NCI-H345 treated with DMSO at 0.1 percent for 48 hours (cell line): ENCODE results near the gene IFT80.
A peak's percentile ranks its signal among the peaks of the same experiment; 100 is the strongest.

Source experiments
- DNase-seq: peaks from one replicate; lab custom pipeline; 2025; ENCODE audit not compliant: unreplicated experiment; lab: John Stamatoyannopoulos, UW

Gene IFT80

DNA sequence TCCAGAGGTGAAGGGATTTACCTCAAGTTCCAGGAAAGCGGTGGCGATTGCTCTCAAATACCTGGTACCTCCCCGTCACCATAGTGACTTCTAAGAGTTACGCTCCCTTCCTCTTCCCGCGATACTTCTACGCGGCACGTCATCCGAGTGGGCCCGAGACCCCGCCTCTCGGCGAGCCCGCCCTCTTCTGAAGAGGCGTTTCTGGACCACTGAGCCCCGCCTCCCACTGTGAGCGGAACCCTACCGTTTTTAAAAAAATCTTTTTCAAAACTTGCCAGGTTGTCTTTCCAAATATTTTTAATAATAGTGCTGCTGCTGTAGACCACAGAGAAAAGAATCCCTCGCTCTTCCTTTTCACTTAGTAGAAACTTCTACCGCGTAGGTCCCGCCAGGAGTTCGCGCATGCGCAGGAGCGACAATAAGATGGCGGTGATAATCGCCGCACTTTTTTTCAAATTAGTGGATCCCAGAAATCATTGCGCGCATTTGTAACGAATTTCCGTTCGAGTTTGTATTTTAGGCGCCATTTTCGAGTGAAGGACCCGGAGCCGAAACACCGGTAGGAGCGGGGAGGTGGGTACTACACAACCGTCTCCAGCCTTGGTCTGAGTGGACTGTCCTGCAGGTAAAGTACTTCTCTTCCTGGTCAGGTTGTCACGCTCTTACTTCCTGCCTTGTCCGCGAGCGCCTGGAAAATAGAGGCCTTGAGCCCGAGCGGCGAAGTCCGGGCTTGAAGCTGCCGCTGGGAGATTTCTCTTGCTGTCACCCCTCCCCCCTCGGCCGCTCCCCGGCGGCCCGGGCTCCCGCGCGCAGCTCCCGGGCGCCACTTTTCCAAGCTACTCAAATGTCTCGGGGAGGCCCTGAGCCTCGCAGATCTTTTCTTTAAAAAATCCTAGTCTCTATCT, at the start of gene IFT80, which contains the start of gene SMC4:
Gene IFT80 (minus strand): TSS at position 101 of the 905 bp plus-strand sequence. CDS start 14,625 bp downstream, outside the sequence.
Gene SMC4 (plus strand): TSS at position 526 of the 905 bp plus-strand sequence. CDS start 1,177 bp downstream, outside the sequence.
- peak; percentile 89 for DNase-seq

GRCh38 chr3:160447544-160447943, 48.5 kb upstream of the IFT80 start:
- no peak for DNase-seq

DNA sequence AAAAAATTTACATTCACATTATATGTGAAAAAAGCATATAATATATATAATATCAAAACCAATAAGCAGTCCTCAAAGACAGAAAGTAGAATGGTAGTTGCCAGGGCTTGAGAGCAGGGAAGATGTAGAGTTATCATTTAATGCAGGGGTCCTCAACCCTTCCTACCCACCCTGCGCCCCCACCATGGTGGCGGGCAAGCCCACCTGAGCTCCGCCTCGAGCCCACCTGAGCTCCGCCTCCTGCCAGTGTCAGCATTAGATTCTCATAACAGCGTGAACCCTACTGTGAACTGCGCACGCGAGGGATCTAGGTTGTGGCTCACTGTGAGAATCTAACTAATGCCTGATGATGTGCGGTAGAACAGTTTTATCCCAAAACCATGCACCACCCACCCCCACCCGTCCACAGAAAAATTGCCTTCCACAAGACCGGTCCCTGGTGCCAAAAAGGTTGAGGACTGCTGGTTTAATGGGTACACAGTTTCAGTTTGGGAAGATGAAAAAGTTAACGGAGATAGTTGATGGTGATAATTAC, 47.6 kb upstream of the IFT80 start:
- DNase-seq: no peak

- DNase-seq: no peak
Observed at GRCh38 chr3:160445854-160446253, 46.8 kb upstream of the IFT80 start.

DNA sequence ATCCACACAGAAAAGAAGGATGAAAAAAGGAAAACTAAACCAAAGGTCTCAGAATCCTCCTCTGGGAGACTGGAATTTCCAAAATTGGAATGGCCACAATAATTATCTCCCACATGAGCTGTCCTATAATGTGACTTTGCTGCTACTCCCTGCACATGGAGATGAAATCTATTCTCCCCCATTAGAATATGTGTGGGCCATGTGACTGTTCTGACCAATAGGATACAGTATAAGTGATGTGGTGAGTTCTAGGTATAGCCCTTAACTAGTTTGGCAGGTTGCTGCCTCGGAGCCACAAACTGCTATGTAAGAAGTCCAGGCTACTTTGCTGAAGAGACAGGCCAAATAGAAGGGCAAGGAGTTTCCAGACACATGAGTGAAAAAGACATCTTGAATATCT, 45.4 kb upstream of the IFT80 start:
- no peak for DNase-seq

DNA sequence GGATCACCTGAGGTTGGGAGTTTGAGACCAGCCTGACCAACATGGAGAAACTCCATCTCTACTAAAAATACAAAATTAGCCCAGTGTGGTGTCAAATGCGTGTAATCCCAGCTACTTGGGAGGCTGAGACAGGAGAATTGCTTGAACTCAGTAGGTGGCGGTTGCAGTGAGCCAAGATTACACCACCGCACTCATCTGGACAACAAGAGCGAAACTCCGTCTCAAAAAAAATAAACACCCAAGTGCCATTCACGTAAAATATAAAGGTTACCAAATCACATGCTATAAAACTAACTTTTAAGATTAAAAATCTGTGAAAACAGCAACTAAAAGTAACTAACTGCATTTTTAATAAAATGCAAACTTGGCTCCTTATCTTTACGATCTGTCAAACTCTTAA, 41.7 kb upstream of the IFT80 start:
- DNase-seq: no peak

DNA sequence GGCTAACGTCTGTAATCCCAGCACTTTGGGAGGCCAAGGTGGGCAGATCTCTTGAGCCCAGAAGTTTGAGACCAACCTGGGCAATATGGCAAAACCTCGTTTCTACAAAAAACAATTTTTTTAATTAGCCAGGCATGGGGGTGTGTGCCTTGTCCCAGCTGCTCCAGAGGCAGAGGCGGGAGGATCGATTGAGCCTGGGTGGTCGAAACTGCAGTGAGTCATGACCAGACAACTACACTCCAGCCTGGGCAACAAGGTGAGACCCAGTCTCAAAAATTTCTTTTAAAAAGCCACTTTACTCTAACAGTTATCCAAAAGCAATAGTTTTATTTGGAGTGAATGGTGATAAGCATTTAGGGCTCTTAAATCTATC, 38.0 kb upstream of the IFT80 start:
- DNase-seq: no peak

DNA sequence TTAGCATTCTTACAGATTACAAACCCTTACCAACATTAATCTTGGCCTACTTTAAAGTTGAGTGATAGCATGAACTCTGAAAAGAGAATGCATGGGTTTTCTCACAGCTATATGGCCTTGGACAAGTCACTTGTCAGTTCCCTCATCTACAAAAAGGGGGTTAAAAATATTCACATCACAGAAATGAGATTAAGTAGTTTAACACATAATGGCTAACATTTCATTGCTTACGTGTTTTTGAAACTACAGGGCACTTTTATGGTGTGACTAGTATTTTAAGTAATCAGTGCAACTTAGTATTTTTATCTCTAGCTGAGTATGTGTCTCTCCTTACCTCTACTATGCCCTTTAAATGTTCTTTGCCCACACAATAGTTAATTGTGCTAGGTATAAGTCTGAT, 36.7 kb upstream of the IFT80 start:
- no peak for DNase-seq

GRCh38 chr3:160435095-160435494, 36.1 kb upstream of the IFT80 start:
- DNase-seq: no peak

- no peak for DNase-seq
Observed at GRCh38 chr3:160434071-160434470, 35.0 kb upstream of the IFT80 start.

DNA sequence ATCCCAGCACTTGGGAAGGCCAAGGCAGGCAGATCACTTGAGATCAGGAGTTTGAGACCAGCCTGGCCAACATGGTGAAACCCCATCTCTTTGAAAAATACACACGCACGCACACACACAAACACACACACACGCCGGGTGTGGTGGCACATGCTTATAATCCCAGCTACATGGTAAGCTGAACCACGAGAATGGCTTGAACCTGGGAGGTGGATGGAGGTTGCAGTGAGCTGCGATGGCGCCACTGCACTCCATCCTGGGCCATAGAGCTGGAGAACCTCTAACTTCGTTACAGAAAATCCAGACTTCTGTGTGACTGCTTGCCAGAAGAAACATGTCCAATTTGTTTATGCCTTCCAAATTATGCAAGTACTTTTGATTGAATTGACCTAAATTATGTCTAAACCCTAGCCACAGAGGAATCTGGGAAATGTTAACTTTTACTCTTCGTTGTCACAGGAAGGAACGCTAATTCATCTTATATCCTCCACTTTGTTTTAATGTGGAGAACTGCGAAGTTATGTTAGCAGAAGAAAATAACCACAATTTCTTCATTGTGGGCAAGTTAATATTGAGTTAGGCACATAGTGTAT, 28.9 kb upstream of the IFT80 start:
- no peak for DNase-seq

- no peak for DNase-seq
Observed at GRCh38 chr3:160417311-160417710, 18.3 kb upstream of the IFT80 start.

GRCh38 chr3:160413613-160414248, 14.7 kb upstream of the IFT80 start:
- peak; percentile 24 for DNase-seq

- DNase-seq: no peak
Observed at GRCh38 chr3:160412477-160412876, 13.5 kb upstream of the IFT80 start.

- no peak for DNase-seq
Observed at GRCh38 chr3:160409812-160410610, 11.0 kb upstream of the IFT80 start.

GRCh38 chr3:160403796-160404470, 4.9 kb upstream of the IFT80 start:
- no peak for DNase-seq

DNA sequence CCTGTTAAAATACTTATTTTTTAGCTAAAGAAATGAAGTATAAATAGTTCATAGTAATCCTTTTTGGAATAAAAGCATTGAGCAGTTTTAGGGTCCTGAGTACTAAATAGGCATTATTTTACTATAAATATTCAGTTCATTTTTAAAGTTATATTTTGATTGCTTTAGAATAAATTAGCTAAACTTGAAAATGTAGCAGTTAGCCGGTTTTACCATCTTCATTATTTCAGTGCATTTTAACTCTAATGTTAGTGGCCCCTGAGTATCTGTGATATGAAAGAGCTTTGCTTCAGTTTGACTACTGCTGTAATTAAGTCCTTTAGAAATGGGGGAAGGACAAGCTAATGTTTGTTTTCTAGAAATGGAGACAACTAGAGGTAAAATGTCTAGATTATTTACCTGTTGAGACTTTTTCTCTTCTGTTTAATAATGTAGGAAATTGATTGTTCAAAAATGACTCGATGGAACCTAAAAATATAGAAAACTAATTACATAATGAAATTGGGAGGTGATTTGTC, 4.1 kb upstream of the IFT80 start:
- no peak for DNase-seq

DNA sequence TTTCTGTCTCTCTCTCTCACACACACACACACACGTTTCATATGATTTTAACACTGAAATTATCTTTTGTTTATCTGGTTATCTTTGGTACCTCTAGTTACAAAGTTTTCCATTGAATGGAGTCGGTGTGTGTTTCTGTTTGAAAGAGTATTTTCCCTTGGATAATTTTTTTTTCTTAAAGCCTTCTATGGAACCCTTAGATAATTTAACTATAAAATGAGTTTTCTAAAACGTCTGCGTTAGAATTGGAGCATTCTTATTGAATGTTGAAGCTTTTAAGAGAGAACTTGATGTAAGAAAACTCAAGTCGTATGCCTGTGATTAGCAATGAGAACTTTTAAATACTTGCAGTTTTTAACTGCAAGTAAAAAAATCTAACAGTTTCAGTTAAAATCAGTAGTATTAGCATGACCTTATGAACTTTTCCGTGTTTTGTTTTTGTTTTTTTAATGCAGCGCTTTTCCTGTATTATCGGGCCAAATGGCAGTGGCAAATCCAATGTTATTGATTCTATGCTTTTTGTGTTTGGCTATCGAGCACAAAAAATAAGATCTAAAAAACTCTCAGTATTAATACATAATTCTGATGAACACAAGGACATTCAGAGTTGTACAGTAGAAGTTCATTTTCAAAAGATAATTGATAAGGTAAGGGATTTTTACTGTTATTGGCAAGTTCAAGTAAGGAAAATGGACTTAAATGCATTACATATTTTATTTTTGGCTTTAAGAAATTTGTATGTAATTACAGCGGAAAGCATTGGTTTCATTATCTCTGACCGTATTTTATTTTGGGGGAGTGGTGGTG, 3.4 kb upstream of the IFT80 start:
- DNase-seq: no peak
